ENCODE results near the gene LRTM2.

The LRTM2 gene

DNA sequence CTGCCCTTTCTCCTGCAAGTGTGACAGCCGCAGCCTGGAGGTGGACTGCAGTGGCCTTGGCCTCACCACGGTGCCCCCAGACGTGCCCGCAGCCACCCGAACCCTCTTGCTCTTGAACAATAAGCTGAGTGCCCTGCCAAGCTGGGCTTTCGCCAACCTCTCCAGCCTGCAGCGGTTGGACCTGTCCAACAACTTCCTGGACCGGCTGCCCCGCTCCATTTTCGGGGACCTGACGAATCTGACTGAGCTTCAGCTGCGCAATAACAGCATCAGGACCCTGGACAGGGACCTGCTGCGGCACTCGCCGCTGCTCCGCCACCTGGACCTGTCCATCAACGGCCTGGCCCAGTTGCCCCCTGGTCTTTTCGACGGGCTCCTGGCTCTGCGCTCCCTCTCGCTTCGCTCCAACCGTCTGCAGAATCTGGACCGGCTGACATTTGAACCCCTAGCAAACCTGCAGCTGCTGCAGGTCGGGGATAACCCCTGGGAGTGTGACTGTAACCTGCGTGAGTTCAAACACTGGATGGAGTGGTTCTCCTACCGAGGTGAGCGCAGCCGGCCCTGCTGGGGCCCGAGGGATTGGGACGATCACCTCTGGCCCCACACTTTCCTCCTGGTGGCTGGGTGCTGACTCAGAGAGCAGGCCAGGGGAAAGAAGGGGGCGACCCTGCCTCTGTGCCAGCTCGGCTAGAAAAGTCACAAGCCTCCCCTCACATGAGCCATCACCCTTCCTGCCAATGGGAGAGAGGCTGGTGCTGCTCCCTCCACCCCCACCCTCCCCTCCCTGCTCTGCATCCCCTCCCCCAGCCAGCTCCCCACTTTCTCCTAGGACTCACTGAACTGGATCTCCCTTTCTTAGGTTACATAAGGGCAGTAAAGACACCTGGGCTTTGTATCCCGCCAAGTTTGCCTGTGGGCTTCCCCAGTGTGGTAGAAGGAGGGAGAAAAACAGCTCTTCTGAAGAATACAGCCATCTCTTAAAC is 10.9 kb downstream of the LRTM2 start:
- DNase-seq = no peak

DNA sequence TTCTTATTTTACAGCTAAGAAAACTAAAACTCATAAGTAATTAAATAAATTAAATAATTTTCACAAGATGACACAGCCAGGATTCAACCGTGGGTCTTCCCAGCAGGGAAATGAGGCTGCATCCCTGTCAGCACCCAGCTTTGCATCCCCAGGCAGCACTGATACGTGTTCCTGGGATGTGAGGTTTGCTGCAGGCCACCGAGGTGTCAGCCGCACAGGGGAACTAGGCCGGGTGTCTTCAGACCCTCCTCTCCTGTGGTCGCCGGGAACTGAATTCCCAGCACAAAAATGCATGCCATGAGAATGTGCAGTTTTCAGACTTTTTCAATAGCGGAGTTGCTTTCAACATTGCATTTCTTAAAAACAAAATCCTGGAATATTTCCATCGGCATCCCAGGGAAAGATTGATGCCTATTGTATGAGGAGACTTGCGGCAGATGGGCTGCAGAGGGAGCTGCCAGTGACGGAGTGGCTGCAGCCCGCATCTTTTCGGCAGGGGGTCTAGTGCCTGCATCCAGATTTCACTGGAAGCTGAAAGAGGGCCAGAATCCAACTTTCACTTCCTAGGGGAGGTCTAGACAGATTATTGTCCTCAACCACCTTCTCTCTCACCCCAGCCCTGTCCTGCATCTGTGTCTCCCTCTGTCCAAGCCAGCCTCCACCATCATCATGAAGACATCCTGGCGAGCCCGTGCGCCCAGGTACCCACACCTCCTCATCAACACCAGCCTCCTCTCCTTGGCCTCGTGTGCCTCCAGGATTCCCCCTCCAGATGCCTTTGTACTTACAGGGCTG is 12.6 kb downstream of the LRTM2 start:
- DNase-seq = no peak

DNA sequence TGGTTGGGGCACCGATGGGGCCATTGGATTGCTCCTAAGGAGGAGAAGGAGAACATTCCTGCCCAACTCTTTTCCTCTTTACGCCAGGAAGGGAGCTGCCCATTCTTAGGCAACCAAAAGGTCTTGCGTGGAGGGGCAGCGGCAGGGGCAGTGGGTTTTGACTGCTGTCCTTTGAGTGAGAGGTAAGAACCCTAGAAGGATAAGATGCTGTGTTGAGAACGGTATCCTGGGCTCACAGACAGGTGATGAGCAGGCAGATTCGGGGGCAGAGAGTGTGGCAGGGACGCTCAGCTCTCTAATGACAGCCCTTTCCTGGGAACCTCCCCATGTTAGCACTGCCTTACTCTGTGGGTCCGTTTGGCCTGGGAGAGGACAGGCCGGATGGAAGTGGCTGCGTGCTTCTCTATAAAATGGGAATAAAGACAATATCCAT is 13.2 kb downstream of the LRTM2 start:
- DNase-seq = no peak

DNA sequence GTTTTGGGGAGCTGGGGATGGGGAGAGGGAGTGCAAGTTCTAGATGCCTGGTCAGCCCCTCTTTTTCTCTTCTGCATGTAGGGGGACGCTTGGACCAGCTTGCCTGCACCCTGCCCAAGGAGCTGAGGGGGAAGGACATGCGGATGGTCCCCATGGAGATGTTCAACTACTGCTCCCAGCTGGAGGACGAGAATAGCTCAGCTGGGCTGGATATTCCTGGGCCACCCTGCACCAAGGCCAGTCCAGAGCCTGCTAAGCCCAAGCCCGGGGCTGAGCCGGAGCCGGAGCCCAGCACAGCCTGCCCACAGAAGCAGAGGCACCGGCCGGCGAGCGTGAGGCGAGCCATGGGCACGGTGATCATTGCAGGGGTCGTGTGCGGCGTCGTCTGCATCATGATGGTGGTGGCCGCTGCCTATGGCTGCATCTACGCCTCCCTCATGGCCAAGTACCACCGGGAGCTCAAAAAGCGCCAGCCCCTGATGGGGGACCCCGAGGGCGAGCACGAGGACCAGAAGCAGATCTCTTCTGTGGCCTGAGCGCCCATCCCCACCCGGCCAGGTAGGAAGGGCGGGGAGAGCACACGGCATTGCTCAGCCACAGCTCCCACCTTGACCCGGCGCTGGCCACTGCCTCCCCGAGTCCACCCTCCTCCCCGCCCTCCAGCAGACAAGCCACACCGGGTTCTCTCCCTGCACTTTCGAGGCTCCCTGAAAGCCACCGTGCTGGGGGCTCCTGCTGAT is 14.0 kb downstream of the LRTM2 start:
- no peak for DNase-seq

DNA sequence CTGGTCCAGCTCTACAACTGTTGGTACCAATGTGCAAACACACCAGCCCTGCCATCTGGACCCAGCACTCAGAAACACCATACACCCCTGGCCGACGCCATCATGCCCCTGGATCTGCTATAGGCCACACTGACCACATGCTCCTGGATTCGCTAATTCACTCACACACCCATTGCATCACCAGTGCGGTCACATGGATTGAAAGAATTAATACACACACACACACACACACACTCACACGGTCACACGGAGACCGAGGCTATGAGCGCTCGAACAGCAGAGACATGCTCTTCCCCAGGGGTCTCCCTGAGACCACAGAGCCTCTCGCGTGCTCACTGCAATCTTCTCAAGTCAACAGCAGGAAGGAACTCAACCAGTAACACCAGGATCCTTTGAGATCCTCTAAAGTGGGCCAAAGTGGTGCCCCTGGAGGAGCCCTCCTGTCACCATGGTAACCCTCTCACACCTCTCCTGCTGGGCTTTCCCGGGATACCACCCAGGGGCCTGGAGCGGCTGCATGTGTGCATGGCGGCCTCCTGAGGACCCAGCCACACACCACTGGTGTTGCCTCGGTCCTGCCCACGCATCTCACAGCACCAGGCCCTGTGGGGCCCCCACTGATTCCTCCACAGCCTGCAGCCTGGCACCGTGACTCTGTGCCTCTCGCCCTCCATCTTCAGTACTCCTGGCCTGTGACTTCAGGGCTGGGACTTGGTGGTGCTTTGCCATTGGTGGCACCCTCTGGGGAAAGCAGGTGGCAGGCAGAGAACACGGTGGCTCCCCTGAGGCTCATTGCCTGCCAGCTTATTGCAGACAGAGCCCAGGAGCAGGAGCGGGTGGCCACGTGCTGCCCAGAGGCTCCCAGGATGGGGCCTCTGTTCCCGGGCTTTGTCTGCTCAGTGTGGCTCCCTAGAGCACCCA is 15.1 kb downstream of the LRTM2 start:
- DNase-seq = no peak

DNA sequence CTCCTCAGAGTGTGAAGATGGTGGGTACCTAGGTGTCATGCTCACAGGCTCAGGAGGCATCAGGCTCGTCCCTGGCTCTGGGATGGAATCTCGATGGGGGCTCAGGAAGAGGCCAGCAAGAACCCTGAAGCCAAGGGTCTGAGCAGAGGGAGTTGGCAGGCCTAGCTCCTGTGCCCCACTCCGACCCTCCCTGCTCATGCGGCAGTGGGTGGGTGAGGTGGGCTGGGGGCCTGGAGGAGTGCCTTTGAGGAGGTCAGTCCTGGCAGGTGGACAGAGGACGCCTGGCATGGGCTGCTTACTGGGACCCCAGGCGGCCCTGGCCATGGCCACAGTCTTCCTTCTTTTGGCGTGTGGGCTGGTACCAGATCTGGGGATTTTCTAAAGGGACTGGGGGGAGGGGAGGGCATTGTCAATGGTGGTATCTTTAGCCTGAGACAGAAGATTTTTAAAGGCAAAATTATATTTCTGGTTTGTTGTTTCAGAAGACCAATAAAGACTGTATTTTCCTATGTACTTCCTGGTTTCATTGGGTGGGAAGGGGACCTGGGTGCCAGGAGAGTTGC is 16.0 kb downstream of the LRTM2 start:
- no peak for DNase-seq

DNA sequence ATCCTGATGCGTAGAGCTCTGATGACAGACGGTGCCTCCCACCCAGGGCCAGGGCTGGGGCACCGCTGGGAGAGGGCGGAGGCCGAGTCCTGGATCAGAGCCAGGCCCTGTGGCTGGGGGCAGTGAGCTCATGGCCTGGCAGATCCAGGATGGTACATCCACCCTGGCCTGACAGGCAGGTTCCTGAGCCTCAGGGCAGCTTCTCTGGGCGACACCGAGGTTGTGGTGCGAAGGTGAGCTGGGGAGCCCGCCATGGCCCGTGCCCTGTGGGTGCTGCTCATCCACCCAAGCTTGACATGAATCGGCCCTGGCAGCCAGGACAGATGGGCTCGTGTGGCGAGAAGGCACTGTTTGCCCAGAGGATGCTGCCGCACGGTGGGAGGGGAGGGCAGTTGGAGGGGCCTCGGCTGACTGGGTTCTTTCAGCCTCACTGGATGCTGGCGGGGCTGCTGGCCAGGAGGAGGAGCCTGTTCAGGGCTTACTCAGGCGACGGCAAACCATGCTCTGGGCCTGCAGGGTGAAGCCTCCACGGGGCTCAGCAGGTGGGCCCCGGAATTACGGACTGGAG is 16.6 kb downstream of the LRTM2 start:
- DNase-seq = no peak

DNA sequence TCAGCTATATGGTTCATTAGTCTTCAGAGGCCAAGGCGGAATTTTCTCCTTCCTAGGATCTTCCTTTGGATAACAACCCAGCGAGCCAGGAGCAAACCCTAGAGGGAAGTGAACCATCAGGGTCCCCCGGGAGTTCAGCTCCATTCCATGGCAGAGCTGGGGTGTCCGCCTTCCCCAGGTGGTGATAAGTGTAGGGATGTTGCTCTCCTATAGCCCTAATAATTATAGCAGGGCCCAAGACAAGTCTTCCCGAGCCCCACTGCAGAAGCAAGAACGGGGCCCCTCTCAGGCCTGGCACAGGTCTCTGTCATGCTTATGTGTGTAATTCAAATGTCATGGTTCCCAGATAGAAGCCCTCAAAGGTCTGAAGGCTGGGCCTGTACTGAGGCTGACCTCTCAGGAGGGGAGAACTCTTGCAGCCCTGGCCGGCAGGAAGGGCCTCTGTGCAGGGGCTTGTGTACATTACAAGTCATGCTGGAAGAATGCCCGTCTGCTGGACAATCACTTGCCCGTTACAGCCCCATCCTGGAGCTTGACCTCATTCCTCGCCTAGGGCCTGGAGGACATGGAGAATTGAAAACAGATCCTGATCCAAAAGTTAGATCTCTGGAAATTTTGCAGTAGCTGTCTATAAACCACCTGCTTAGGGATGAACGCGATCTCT is 17.3 kb downstream of the LRTM2 start:
- DNase-seq = no peak

DNA sequence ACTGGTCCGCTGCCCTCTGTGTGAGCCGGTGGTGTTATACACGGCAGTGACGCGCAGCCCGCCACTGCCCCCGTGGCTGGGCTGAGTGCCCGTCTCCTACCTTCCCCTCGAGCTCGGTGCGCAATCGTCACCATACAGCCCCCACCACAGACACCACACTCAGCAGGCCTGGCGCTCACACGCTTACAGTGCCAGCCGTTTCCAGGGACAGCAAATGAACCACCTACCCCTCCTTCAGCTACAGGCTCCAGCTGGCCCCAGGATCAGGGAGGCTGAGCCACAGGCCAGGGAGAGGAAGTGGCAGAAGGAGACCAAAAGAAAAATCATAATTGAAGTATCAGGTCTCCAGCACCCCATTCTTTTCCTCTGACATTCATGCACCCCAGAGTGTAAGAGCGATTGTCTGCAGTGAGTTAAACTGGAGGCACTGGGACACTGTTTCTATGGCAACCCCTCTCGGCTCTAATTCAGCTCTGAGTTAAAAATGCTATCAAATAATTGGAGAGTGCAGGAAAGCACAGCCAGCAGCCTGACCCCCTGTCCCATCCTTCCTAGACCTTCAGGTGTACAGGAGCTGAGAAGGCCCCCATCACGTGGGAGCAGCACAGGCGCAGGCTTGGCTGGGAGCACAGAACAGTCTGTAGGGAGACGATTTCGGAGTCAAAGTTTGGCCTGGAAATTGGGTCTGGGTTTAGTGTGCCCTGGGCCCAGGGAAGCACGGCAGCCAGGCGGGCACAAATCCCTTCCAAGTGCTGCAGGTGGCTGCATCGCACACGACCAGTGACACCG is 18.0 kb downstream of the LRTM2 start:
- no peak for DNase-seq

DNA sequence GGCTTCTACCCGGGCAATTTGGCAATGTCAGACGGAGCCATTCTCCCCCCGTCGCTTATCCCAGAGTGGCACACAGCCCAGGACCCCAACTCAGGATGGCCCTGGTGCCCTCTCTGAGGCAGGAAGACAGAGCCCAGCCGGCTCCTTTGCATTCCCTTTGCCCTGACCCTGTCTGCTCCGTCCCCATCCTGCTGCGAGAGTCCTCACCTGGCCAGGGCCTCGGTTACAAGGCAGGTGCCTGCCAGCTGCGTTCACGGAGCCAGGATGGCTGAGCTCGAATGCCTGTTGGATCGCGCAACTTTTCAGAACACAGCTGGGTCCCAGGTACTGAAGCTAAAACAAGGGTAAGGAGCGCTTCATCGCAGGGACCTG is 18.6 kb downstream of the LRTM2 start:
- DNase-seq = no peak

DNA sequence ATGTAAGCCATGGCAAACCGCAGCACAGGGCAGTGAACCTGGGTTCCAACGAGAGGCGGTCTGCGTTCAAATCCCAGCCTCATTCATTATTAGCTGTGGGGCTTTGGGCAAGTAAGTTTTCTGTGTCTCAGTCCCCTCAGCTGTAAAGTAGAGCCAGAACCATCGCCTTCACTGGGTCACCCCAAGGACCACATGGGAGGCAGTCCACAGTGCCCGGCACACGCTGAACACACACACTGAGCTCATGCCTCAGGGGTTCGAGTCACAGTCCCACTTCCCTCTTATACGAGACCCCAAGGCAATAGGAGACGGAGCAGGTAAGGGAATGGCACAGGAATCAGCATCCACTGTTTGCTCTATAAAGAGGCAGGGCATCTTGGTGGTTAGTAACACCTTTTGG is 19.1 kb downstream of the LRTM2 start:
- no peak for DNase-seq

DNA sequence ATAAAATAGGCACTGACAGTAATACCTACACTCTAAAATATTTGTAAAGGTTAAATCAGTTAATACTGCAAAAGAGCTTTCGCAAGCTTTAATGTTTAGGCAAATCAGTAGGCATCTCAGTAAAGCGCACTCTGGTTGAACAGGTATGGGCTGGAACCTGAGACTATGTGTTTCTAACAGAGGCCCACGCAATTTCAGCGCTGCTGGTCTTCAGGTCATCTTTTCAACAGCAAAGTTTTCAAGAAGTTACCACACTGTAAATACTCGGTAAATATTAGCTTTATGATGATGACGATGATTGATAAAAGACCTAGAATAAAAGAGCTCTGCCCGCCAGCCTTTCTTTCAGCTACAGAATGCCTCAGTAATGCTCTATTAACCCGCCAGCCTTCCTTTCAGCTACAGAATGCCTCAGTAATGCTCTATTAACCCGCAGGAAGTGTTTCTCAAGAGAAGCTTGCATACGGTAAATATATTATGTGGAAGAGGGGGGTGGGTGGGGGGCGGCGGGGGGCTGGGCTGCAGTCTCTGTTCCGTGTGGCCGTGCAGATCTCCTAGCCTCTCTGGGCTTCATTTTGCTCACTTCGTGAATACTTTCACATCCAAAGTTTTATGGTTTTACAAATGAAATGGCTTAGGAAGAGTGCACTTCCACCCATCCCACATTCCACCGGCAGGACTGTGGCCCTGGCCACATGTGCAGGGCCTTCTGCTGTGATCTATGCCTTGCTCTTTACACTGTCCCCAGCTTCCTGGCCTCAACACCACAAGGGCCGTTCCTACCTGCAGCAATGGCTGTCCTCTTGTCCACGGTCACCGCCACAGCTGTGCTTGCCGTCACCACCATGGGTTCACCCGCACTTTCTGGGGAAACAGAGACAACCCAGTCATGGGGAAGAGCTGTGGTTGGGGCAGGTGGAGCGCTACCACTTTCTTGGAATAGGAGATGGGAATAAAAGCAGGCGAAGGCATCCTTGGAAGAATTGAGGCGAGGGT is 19.9 kb downstream of the LRTM2 start:
- no peak for DNase-seq

DNA sequence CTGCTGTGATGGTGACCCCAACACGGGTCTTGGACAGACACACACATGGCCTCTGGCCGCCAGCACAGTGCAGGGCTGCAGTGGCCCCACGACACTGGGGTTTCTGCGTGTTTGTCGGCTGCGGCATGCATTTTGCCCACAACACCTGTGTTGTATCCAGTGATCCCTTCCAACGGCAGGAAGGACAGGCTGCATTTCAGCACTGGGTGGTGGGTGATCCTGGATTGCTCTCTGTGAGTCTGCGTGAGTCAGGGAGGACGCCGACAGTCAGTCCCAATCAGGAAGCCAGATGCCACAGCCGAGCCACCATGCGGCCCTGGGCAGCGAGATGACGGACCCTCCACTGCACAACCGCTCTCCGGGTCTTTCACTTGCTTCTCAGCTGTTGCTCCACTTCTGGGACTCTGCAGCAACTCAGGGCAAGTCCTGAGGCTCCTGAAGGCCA is 20.6 kb downstream of the LRTM2 start:
- DNase-seq = no peak

DNA sequence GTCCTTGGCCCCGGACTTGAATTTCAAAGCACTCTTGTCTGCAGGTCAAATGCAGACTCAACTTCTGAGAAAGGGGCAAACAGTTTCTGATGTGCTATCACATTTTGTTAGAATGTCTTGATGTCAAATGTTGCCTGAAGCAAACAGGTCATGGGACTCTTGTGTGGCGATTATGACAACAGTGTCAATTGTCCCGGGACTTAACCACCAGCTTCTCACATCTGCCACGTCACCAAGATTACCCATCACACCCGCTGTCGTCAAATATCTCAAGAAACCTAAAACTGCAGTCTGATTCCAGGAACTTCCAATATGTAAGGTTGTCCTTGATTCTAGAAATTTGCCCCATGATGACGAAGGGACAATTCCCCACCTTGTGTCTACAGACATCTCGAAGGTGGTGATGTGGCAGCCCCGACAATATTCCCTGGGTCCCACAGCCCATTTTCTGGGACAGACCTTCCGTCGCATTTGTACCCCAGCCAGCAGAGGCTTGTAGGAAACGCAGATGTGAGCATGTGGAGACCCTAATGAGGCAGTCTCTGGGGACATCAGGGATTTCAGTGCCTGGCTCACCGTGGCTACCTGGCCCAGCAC is 21.3 kb downstream of the LRTM2 start:
- no peak for DNase-seq

DNA sequence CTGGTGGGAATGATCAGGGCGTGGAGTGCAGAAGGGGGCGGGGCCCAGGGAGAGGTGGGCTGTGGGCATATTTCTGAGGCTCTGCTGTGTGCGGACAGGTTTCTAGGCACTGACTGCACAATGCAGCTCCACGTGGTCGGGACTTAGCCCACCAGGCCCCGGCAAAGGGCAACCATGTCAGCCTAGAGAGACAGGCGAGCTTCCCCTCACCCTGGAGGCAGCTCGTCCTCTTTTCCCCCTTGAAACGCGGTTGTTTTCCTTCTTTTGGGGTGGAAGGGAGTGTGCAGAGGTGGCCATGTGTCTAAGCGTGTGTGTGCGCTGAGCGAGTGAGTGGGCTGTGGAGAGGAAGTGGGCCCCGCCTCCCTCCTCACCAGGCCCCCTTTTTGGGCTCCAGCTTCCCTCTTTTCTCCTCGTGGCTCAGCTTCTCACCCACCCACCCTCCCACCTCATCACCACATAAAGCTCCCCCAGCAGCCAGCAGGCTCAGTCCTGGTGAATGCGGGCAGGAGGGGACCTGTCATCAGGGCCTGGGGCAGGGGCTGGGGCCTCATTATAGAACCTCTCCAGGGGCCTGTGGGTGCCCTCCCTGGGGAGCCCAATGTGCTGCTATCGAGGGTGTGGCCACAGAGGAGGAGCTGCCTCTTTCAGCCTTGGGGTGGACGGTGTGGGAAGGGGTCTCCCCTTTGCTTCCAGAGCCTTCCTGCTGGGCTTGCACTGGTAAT is 22.0 kb downstream of the LRTM2 start:
- no peak for DNase-seq

DNA sequence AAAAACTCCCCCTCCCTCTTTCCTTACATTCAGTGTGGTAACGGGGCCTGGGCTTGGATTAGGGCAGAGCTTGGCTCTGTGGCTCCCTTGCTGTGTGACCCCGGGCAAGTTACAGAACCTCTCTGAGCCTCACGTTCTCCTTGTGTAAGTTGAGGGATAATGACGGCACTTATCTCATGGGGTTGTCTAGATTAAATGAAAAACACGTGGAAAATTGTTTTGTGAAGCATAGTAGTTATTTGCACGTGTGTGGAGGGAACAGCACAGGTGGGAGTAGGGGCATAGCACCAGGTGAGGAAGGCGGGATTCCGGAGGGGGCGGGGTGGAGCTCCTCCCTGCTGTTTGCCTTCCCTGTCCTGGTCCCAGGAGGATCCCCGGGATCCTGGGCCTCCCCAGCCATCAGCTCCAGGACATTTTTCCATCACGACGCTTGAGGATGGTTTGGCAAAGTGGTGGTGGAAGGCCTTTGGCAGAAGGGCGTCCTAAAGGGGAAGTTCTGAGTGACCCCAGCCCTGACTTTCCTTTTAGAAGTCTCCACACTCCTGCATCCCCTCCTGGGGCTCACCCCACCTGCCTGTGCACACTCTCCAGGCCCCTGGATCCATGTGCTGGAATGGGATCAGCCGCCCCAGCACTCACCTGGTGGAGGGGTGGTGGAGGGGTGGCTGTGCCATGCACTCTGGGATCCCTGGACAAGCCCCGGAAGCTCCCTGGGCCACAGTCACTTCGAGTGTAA is 22.7 kb downstream of the LRTM2 start:
- no peak for DNase-seq

DNA sequence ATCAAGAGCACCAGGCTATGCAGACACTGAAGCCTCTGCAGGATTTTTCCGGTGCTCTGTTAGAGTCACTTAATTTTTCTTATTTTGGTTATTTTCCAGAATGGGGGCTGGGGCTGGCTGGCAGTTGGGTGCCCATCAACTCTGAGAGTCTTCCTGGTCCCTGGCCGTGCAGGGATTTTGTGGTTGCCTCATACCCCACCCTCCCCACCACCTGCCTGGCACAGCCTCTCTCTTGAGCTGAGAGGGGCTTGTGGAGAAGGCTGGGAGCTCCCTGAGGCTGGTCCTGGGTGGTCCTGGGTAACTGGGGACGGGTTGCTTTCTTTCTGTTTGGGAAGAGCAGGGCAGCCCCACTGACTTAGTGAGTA is 23.3 kb downstream of the LRTM2 start:
- DNase-seq = no peak

Measured in activated CD4-positive, alpha-beta T cell treated with anti-CD3 and anti-CD28 coated beads, Interleukin-2, amount 50 U/mL, for 4 hours (primary cell).